GM18870 (cell line): ENCODE data around the gene BAIAP2.

Experiments
- ATAC-seq: cut with Tn5 transposase; IDR thresholded peaks from one replicate; pipeline ENCODE4 v1.9.1; 2021; ENCODE audit warnings: moderate library complexity; ENCODE audit not compliant: unreplicated experiment

The BAIAP2 gene

DNA sequence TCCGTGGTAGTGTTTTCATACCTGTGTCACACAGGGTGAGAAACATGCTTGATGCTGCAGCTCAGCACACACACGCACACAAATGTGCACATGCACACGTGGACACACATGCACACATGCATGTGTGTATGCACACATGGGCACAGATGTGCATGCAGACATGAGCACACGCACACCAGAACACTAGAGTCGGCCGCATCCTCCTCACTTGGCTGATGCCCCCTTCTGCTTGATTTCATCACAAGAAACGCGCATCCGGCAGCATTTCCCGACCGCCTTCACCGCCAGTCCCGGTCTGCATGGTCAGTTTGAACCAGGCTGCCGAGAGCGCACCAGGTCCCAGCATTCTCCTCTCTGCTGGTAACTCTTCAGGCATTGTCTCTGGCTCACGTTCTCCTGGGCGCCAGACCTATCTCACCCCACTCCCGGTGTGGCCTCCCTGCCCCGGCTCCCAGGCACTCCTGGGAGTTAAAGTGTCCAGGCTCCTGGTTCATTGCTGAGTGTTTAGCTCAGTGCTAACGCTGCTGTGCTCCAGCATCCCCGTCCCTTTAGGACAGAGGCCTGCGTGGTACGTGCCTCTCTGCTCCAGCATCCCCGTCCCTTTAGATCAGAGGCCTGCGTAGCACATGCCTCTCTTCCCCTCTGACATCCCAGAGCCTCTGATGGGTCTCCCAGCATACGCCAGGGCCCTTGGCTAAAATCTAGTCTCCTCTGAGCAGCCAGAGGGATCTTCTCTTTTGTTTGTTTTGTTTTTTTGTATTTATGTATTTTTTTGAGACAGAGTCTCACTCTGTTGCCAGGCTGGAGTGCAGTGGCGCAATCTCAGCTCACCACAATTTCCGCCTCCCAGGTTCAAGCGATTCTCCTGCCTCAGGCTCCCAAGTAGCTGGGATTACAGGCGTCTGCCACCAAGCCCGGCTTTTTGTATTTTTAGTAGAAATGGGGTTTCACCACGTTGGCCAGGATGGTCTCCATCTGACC is 16.0 kb downstream of the BAIAP2 start:
- ATAC-seq = no peak

- no peak for ATAC-seq
Observed at GRCh38 chr17:81052199-81052997, 17.4 kb downstream of the BAIAP2 start.

- ATAC-seq = no peak
Observed at GRCh38 chr17:81053041-81053970, 18.4 kb downstream of the BAIAP2 start.

- ATAC-seq = no peak
Observed at GRCh38 chr17:81054308-81054707, 19.4 kb downstream of the BAIAP2 start.

- no peak for ATAC-seq
Observed at GRCh38 chr17:81054881-81055370, 20.0 kb downstream of the BAIAP2 start.

GRCh38 chr17:81056312-81056711 is 21.4 kb downstream of the BAIAP2 start:
- no peak for ATAC-seq

- ATAC-seq = no peak
Observed at GRCh38 chr17:81057079-81057730, 22.3 kb downstream of the BAIAP2 start.

DNA sequence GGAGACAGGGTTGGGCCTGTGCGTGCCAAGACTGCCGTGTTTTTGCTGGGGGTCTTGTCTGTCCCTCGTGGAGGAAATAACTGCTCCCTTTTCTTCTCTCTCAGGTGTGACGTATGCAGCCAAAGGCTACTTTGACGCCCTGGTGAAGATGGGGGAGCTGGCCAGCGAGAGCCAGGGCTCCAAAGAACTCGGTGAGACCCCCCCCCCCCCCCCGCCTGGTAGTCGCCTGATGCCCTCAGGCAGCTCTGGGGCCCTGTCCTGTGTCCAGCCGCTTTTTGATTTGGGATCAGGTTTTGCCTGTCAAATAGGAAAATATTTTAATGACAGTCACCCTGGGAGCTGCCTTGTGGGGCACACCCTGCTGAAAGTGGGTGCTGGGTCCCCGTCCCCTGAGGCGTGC is 22.8 kb downstream of the BAIAP2 start:
- ATAC-seq = no peak

- no peak for ATAC-seq
Observed at GRCh38 chr17:81058263-81058871, 23.4 kb downstream of the BAIAP2 start.

GRCh38 chr17:81059026-81059425 is 24.1 kb downstream of the BAIAP2 start:
- no peak for ATAC-seq

DNA sequence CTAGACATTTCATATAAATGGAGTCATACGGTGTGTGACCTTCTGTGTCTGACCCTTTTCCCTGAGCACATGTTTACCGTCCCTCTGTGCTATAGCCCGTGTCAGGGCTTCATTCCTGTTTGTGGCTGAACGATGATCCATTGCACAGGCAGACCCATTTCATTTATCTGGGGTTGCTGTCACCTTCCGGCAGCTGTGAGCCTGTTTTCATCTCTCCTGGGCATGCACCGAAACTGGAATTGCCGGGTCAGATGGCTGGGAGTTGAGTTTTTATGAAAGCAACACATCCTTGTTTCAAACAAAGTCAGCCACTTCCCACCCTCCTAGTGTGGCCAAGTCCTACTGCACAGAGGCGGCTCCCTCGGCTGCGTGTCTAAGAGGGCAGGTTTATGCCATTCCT is 25.5 kb downstream of the BAIAP2 start:
- no peak for ATAC-seq

DNA sequence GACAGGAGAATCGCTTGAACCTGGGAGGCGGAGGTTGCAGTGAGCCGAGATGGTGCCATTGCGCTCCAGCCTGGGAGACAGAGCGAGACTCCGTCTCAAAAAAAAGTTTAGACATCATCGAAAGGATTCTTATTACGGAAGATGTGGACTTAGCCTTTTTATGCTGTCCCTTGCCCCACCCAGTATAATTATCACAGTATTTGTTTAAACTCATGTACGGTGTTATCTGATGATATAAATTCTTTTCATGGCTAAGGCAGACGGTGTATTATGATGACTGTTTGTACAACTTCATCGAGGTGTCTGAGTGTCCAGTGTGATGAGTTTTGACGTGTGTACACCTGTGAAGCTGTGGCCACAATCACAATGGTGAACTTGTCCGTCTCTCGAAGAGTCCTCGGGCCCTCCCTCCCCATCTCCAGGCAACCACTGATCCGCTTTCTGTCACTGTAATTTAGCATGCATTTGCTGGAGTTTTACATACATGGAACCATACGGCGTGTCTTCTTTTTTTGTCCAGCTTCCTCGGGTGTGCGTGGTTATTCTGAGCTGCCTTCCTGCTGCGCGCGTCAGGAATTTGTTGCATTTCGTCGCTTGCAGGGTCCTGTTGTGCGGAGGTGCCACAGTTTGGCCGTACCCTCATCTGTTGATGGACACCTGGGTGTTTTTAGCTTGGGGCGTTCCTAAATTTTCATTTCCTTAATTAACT is 26.2 kb downstream of the BAIAP2 start:
- no peak for ATAC-seq

- ATAC-seq = no peak
Observed at GRCh38 chr17:81062014-81062780, 27.2 kb downstream of the BAIAP2 start.

DNA sequence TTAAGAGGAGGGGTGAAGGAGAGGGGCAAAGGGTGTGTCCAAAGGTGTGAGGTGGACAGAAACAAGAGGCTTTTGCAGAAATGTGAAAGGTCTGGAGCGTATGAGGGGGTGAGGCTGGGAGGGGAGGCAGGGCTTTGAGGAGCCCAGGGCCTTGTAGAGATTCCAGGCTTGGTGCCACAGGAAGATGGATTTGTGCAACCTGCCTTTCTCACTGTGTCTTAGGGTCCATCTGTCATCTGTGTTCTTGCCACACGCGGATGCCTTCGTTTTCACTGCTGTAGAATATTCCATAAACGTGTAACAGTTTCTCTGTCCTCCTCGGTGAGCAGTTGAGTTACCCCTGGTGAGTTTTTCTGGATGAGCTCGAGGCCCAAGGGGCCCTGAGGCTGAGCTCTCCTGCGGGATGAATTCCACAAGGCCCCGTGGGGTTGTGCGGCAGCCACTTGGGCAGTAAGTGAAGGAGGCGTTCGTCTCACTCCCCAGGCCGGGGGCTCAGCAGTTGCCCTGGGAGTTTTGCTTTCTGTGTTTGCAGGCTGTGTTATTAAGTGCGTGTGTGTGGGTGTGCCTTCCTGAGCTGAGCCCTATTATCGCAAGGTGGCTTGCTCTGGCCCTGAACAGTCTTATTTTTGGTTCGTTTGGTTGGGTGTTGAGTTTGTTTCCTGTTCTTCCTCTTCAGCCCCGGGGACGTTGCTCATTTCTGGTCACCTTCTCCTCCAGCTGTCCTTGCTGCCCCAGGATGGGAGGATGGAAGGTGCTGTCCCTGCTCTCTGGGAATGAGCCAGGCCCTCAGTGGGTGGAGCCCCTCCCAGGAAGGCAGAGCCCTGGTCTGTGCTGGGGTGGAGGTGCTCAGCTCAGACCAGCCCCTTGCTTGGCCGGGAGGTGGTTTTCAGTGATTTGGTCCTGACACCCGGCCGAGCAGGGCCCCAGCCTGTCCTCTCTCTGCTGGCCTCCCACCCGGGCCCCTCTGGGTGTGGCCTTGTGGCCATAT is 28.4 kb downstream of the BAIAP2 start:
- ATAC-seq = no peak

- no peak for ATAC-seq
Observed at GRCh38 chr17:81064678-81065475, 29.9 kb downstream of the BAIAP2 start.

GRCh38 chr17:81065500-81065899 is 30.5 kb downstream of the BAIAP2 start:
- ATAC-seq = no peak
